HPDE6-E6E7 (cell line): ENCODE results near the gene CYP19A1.

Source experiments
- DNase-seq: peaks from one replicate; pipeline ENCODE4 v3.0.0; 2011; ENCODE audit warnings: missing footprints; ENCODE audit errors: extremely low spot score

CYP19A1 gene

GRCh38 chr15:51184627-51185026 is 153.8 kb downstream of the CYP19A1 start:
- DNase-seq, result no peak

GRCh38 chr15:51183076-51183475 is 155.3 kb downstream of the CYP19A1 start:
- no peak for DNase-seq

GRCh38 chr15:51181905-51182304 is 156.5 kb downstream of the CYP19A1 start:
- no peak for DNase-seq

- DNase-seq, result no peak
These were observed 157.2 kb downstream of the CYP19A1 start for GRCh38 chr15:51181221-51181620.

GRCh38 chr15:51180534-51180933 is 157.9 kb downstream of the CYP19A1 start:
- DNase-seq, result no peak

- DNase-seq, result no peak
These were observed 158.4 kb downstream of the CYP19A1 start for GRCh38 chr15:51180011-51180410.

- no peak for DNase-seq
These were observed 166.2 kb downstream of the CYP19A1 start for GRCh38 chr15:51172193-51172592.

GRCh38 chr15:51171634-51171932 is 166.8 kb downstream of the CYP19A1 start:
- DNase-seq, result no peak

GRCh38 chr15:51170882-51171633 is 167.3 kb downstream of the CYP19A1 start:
- DNase-seq, result no peak

- DNase-seq, result no peak
These were observed 169.7 kb downstream of the CYP19A1 start for GRCh38 chr15:51168700-51169099.

- no peak for DNase-seq
These were observed 174.6 kb downstream of the CYP19A1 start for GRCh38 chr15:51163843-51164242.

GRCh38 chr15:51162865-51163762 is 175.3 kb downstream of the CYP19A1 start:
- peak; percentile 81 for DNase-seq

- no peak for DNase-seq
These were observed 176.7 kb downstream of the CYP19A1 start for GRCh38 chr15:51161491-51162220.

- DNase-seq, result no peak
These were observed 177.9 kb downstream of the CYP19A1 start for GRCh38 chr15:51160484-51160883.
